HEK293 (cell line): ENCODE data around the gene MEAK7.

Experiments used
- CTCF ChIA-PET: fragments of 350-600 bp; formaldehyde crosslinking; extraction: SDS; loops from one replicate; lab custom pipeline; 2021; ENCODE audit warnings: antibody characterized with exemption; lab: Yijun Ruan, JAX
- POLR2A ChIA-PET: fragments of 300-600 bp; formaldehyde crosslinking; extraction: SDS; loops from one replicate; lab custom pipeline; 2020; ENCODE audit warnings: antibody characterized with exemption, inconsistent platforms; lab: Yijun Ruan, JAX
- H3K27ac ChIP-seq: fragments of 200-500 bp; sonication (Bioruptor generic); 2 replicates; pipeline ENCODE4 v1.5.1; 2014; ENCODE audit warnings: low read depth, low read length, control low read depth, inconsistent platforms; ENCODE audit errors: extremely low read depth
- H3K36me3 ChIP-seq, 2 experiments: fragments of 200-500 bp in 1 of 2; sonication (Bioruptor generic) in 1 of 2; 1 replicate in 1 of 2; 2 replicates in 1 of 2; pipeline ENCODE4 v1.5.1; 2014 to 2017; ENCODE audit warnings: inconsistent platforms in 2 of 2, low read length in 2 of 2; ENCODE audit not compliant: control insufficient read depth in 2 of 2, insufficient read depth in 1 of 2
- H3K4me1 ChIP-seq: fragments of 200-500 bp; sonication (Bioruptor generic); 2 replicates; pipeline ENCODE4 v1.5.1; 2014; ENCODE audit warnings: mild to moderate bottlenecking, low read length, inconsistent platforms; ENCODE audit not compliant: control insufficient read depth, insufficient read depth
- H3K4me3 ChIP-seq: 2 replicates; pipeline ENCODE4 v1.5.1; 2011; ENCODE audit warnings: low read depth, mild to moderate bottlenecking, control low read depth, low read length, moderate library complexity
- H3K9me3 ChIP-seq: fragments of 200-500 bp; sonication (Bioruptor generic); 2 replicates; pipeline ENCODE4 v1.5.1; 2014; ENCODE audit warnings: low read depth, low read length, inconsistent platforms; ENCODE audit not compliant: control insufficient read depth, insufficient read depth
- GFI1B ChIP-seq: fragments of 450-650 bp; formaldehyde crosslinking; IDR thresholded peaks from 2 replicates; pipeline ENCODE4 v1.5.1; 2016; ENCODE audit warnings: missing biosample characterization, missing genetic modification characterization
- GLI2 ChIP-seq: fragments of 450-650 bp; formaldehyde crosslinking; IDR thresholded peaks from 2 replicates; pipeline ENCODE4; 2017; ENCODE audit warnings: missing biosample characterization, missing genetic modification characterization, low read depth, borderline replicate concordance
- PBX3 ChIP-seq: sonication (generic); formaldehyde crosslinking; IDR thresholded peaks from 2 replicates; pipeline ENCODE4 v1.8.1; 2022; ENCODE audit warnings: mild to moderate bottlenecking, moderate library complexity, missing genetic modification reagents
- PRDM10 ChIP-seq: fragments of 450-650 bp; formaldehyde crosslinking; IDR thresholded peaks from 2 replicates; pipeline ENCODE4 v1.5.1; 2016; ENCODE audit warnings: missing biosample characterization, missing genetic modification characterization
- PRDM4 ChIP-seq: fragments of 450-650 bp; formaldehyde crosslinking; IDR thresholded peaks from 2 replicates; pipeline ENCODE4 v1.5.1; 2017; ENCODE audit warnings: missing biosample characterization, missing genetic modification characterization
- ZBTB20 ChIP-seq: fragments of 450-650 bp; formaldehyde crosslinking; IDR thresholded peaks from 2 replicates; pipeline ENCODE4 v1.5.1; 2016; ENCODE audit warnings: missing biosample characterization, missing genetic modification characterization
- ZNF121 ChIP-seq: fragments of 450-650 bp; formaldehyde crosslinking; IDR thresholded peaks from 2 replicates; pipeline ENCODE4 v1.5.1; 2016; ENCODE audit warnings: missing biosample characterization, missing genetic modification characterization
- ZNF169 ChIP-seq: fragments of 450-650 bp; formaldehyde crosslinking; IDR thresholded peaks from 2 replicates; pipeline ENCODE4 v1.5.1; 2016; ENCODE audit warnings: missing biosample characterization, missing genetic modification characterization
- ZNF175 ChIP-seq: fragments of 450-650 bp; formaldehyde crosslinking; IDR thresholded peaks from 2 replicates; pipeline ENCODE4 v1.5.1; 2016; ENCODE audit warnings: missing biosample characterization, missing genetic modification characterization
- ZNF24 ChIP-seq: fragments of 450-650 bp; formaldehyde crosslinking; IDR thresholded peaks from 2 replicates; pipeline ENCODE4 v1.5.1; 2016; ENCODE audit warnings: missing biosample characterization, missing genetic modification characterization
- ZNF248 ChIP-seq: fragments of 450-650 bp; formaldehyde crosslinking; IDR thresholded peaks from 2 replicates; pipeline ENCODE4 v1.5.1; 2017; ENCODE audit warnings: missing biosample characterization, missing genetic modification characterization
- ZNF335 ChIP-seq: fragments of 450-650 bp; formaldehyde crosslinking; conservative IDR thresholded peaks from 2 replicates; pipeline ENCODE4 v1.5.1; 2016; ENCODE audit warnings: missing biosample characterization, missing genetic modification characterization
- ZNF48 ChIP-seq: fragments of 450-650 bp; formaldehyde crosslinking; IDR thresholded peaks from 2 replicates; pipeline ENCODE4 v1.5.1; 2016; ENCODE audit warnings: missing biosample characterization, missing genetic modification characterization
- ZNF621 ChIP-seq: fragments of 450-650 bp; formaldehyde crosslinking; IDR thresholded peaks from 2 replicates; pipeline ENCODE4 v1.5.1; 2017; ENCODE audit warnings: missing biosample characterization, missing genetic modification characterization
- ZNF623 ChIP-seq: fragments of 450-650 bp; formaldehyde crosslinking; IDR thresholded peaks from 2 replicates; pipeline ENCODE4 v1.5.1; 2016; ENCODE audit warnings: missing biosample characterization, missing genetic modification characterization
- ZNF677 ChIP-seq: fragments of 450-650 bp; IDR thresholded peaks from 2 replicates; pipeline ENCODE4 v1.5.0; 2018; ENCODE audit warnings: missing biosample characterization, mild to moderate bottlenecking, missing genetic modification characterization, moderate library complexity
- ZNF791 ChIP-seq: fragments of 450-650 bp; formaldehyde crosslinking; IDR thresholded peaks from 2 replicates; pipeline ENCODE4 v1.5.1; 2016; ENCODE audit warnings: missing biosample characterization, missing genetic modification characterization

MEAK7 gene

GRCh38 chr16:84455031-84455430 lies 49.4 kb downstream of the MEAK7 start:
- CTCF ChIA-PET: interaction anchor here (0.6 kb wide), 1 partner anchor 88 kb away, joined by 5 read pairs; no protein-coding TSS in a partner anchor
- Histone ChIP-seq H3K36me3 (no peaks in the 10 kb centered on the region), H3K9me3 (no peaks in the 10 kb centered on the region), H3K4me1 (no peaks in the 10 kb centered on the region), H3K27ac (no peak overlapping the region), H3K4me3 (no peak overlapping the region)
- no peak for TF ChIP-seq PRDM10
- no peak for TF ChIP-seq GFI1B (tag by site-specific recombination)
- TF ChIP-seq PBX3 (CRISPR knock-in tag): no peak
- no peak for TF ChIP-seq ZNF677 (tag by site-specific recombination)
- TF ChIP-seq PRDM4: no peak
- no peak for TF ChIP-seq ZNF248
- no peak for TF ChIP-seq ZNF48 (tag by site-specific recombination)
- TF ChIP-seq ZNF169 (tag by site-specific recombination): no peak
- TF ChIP-seq ZNF24 (tag by site-specific recombination): no peak
- TF ChIP-seq ZBTB20 (tag by site-specific recombination): no peak
- no peak for TF ChIP-seq ZNF621 (tag by site-specific recombination)
- no peak for TF ChIP-seq ZNF623 (tag by site-specific recombination)
- TF ChIP-seq ZNF335: no peak
- no peak for TF ChIP-seq ZNF121 (tag by site-specific recombination)
- no peak for TF ChIP-seq GLI2 (tag by site-specific recombination)
- TF ChIP-seq ZNF175 (tag by site-specific recombination): no peak
- TF ChIP-seq ZNF791 (tag by site-specific recombination): no peak
- POLR2A ChIA-PET: no interaction called here
